Measurements from ENCODE around the gene PLD3.

Gene PLD3

GRCh38 chr19:40389404-40390083, 41.0 kb downstream of the PLD3 start:
- TF ChIP-seq, protein P1, sequence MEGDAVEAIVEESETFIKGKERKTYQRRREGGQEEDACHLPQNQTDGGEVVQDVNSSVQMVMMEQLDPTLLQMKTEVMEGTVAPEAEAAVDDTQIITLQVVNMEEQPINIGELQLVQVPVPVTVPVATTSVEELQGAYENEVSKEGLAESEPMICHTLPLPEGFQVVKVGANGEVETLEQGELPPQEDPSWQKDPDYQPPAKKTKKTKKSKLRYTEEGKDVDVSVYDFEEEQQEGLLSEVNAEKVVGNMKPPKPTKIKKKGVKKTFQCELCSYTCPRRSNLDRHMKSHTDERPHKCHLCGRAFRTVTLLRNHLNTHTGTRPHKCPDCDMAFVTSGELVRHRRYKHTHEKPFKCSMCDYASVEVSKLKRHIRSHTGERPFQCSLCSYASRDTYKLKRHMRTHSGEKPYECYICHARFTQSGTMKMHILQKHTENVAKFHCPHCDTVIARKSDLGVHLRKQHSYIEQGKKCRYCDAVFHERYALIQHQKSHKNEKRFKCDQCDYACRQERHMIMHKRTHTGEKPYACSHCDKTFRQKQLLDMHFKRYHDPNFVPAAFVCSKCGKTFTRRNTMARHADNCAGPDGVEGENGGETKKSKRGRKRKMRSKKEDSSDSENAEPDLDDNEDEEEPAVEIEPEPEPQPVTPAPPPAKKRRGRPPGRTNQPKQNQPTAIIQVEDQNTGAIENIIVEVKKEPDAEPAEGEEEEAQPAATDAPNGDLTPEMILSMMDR (conservative IDR thresholded peaks at IDR 0.05; ENCODE audit: low read depth, low read length), result no peak
- DNase-seq (ENCODE audit: low read depth), result no peak

GRCh38 chr19:40390084-40390742, 41.7 kb downstream of the PLD3 start, which contains the start of gene HIPK4:
HIPK4 (minus strand) TSS chr19:40390181; CDS start chr19:40389902, 279 bp downstream.
- DNase-seq (ENCODE audit: low read depth), result no peak
- no peak within 1 kb of the TSS for H3K4me3 ChIP-seq (ENCODE audit: low read depth, low read length)
- TF ChIP-seq, protein P1 (conservative IDR thresholded peaks at IDR 0.05; ENCODE audit: low read depth, low read length), result no peak

More at GRCh38 chr19:40389404-40390083, 41.0 kb downstream of the PLD3 start:
- H3K4me3 ChIP-seq (ENCODE audit: low read depth, low read length), result no peak overlapping the region

DNA sequence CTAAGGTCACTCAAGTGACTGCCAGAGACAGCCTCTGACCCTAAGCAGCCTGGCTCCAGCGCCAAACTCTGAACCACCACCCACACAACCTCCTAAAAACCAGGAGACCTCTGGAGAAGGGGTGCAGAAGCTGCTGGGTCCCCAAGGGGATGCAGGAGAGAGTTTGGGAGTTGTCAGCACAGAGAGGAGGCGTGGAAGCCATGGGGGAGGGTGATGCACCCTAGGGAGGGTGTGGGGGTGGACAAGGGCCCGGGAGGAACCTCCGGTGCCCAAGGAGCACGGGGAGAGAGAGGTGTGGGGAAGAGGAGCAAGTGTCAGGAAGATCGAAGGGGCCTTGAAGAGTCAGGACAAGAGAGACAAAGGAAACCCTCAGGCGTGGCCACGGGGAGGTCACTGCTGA, 43.6 kb downstream of the PLD3 start:
- H3K4me3 ChIP-seq (ENCODE audit: low read depth, low read length), result no peak overlapping the region
- TF ChIP-seq, protein P1 (conservative IDR thresholded peaks at IDR 0.05; ENCODE audit: low read depth, low read length), result no peak
- no peak for DNase-seq (ENCODE audit: low read depth)

GRCh38 chr19:40392894-40393517, 44.5 kb downstream of the PLD3 start:
- TF ChIP-seq, protein P1 (conservative IDR thresholded peaks at IDR 0.05; ENCODE audit: low read depth, low read length), result peak; percentile 37

DNA sequence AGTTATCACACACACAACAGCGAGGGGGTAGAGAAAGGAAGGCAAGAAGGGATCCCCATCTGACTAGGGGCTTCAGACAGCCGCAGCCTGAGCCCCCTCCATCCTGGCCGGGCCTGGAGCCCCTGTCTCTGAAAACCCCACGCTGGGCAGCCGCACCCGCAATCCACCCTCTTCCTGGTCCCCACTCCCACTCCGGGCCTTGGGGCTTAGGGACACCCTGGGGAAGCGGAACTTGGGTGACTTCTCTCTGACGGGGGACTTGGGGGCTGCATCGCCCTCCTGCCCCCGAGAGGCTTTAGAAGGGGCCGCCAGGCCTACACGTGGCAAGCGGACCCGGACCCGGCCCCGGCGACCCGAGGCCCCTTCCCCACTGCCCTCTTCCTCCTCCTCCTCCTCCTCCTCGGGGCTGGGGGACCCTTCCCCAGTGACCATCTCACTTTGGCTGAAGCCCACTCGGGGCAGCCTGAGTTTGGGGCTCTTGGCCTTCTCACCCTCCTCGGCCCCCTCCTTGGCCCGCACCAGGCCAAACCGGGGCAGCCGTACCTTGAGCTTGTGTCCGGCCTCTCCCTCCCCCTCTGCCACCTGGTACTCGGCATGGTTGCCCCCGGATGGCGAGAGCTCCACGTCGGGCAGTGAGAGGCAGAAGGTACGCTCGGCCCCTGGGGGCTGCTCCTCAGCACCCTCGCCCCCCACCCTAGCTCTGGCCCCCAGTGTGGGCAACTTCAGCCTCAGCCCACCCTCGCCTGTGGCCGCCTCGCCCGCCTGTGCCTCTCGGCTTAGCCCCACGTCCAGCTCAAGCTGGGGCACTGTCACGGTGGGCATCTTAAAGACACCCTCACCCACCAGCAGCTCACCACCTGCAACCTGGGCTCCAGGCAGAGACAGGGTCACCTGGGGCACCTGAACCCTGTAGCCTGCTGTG, 45.7 kb downstream of the PLD3 start:
- TF ChIP-seq, protein P1 (conservative IDR thresholded peaks at IDR 0.05; ENCODE audit: low read depth, low read length), result no peak
- no peak overlapping the region for H3K4me3 ChIP-seq (ENCODE audit: low read depth, low read length)
- no peak for DNase-seq (ENCODE audit: low read depth)

More at GRCh38 chr19:40392894-40393517, 44.5 kb downstream of the PLD3 start:
- no peak overlapping the region for H3K4me3 ChIP-seq (ENCODE audit: low read depth, low read length)
- peak; percentile 14 for DNase-seq (ENCODE audit: low read depth)

GRCh38 chr19:40394816-40395210, 46.3 kb downstream of the PLD3 start:
- TF ChIP-seq, protein P1 (conservative IDR thresholded peaks at IDR 0.05; ENCODE audit: low read depth, low read length), result no peak
- no peak for DNase-seq (ENCODE audit: low read depth)
- no peak overlapping the region for H3K4me3 ChIP-seq (ENCODE audit: low read depth, low read length)
